H9 (cell line): ENCODE results near the gene NUDT22. TPM values are rescaled to one million over a fixed set of nuclear protein-coding genes. Genes with fewer than 3 reads are reported as not detected.

Experiments
- DNase-seq: peaks from one replicate; pipeline ENCODE4 v3.0.0-alpha.2; 2017
- H2AFZ ChIP-seq: one replicate; pipeline ENCODE4 v1.6.1; 2013; ENCODE audit warnings: mild to moderate bottlenecking, low read length, control low read depth, moderate library complexity
- H2AK5ac ChIP-seq: 2 replicates; pipeline ENCODE4 v1.6.1; 2013; ENCODE audit warnings: low read length, control low read depth, mixed read lengths; ENCODE audit not compliant: insufficient read length
- H2BK120ac ChIP-seq: one replicate; pipeline ENCODE4 v1.6.1; 2013; ENCODE audit warnings: low read depth, mild to moderate bottlenecking, low read length, control low read depth, inconsistent platforms; ENCODE audit not compliant: poor library complexity, severe bottlenecking
- H2BK12ac ChIP-seq: 2 replicates; pipeline ENCODE4 v1.6.1; 2013; ENCODE audit warnings: low read length, control low read depth, mixed read lengths, low read depth; ENCODE audit not compliant: insufficient read length
- H2BK15ac ChIP-seq: 2 replicates; pipeline ENCODE4 v1.6.1; 2013; ENCODE audit warnings: low read depth, low read length, control low read depth
- H2BK20ac ChIP-seq: one replicate; pipeline ENCODE4 v1.6.1; 2013; ENCODE audit warnings: low read depth, mild to moderate bottlenecking, low read length, control low read depth, inconsistent platforms; ENCODE audit not compliant: poor library complexity, severe bottlenecking
- H2BK5ac ChIP-seq: 2 replicates; pipeline ENCODE4 v1.6.1; 2013; ENCODE audit warnings: low read length, control low read depth, mixed read lengths; ENCODE audit not compliant: insufficient read length
- H3K14ac ChIP-seq: 2 replicates; pipeline ENCODE4 v1.6.1; 2013; ENCODE audit warnings: low read length, control low read depth; ENCODE audit not compliant: insufficient read depth
- H3K18ac ChIP-seq: 2 replicates; pipeline ENCODE4 v1.6.1; 2013; ENCODE audit warnings: low read depth, mild to moderate bottlenecking, mixed read lengths, low read length, control low read depth; ENCODE audit not compliant: insufficient read length
- H3K23ac ChIP-seq: 2 replicates; pipeline ENCODE4 v1.6.1; 2013; ENCODE audit warnings: low read length, control low read depth, mixed read lengths, low read depth; ENCODE audit not compliant: insufficient read length
- H3K23me2 ChIP-seq: 2 replicates; pipeline ENCODE4 v1.6.1; 2013; ENCODE audit warnings: low read depth, mild to moderate bottlenecking, mixed read lengths, low read length, control low read depth; ENCODE audit not compliant: insufficient read length, poor library complexity, severe bottlenecking
- H3K27ac ChIP-seq: 2 replicates; pipeline ENCODE4 v1.5.1; 2013; ENCODE audit warnings: low read length, control low read depth, mixed read lengths, low read depth; ENCODE audit not compliant: insufficient read length
- H3K27me3 ChIP-seq: 2 replicates; pipeline ENCODE4 v1.6.1; 2013; ENCODE audit warnings: low read length, control low read depth, inconsistent platforms; ENCODE audit not compliant: insufficient read depth
- H3K4ac ChIP-seq: 2 replicates; pipeline ENCODE4 v1.6.1; 2013; ENCODE audit warnings: low read depth, mild to moderate bottlenecking, control low read depth, inconsistent platforms, low read length, moderate library complexity
- H3K4me1 ChIP-seq: 2 replicates; pipeline ENCODE4 v1.6.1; 2013; ENCODE audit warnings: low read length, control low read depth, inconsistent platforms; ENCODE audit not compliant: insufficient read depth
- H3K4me2 ChIP-seq: 2 replicates; pipeline ENCODE4 v1.6.1; 2013; ENCODE audit warnings: low read length, control low read depth, mixed read lengths; ENCODE audit not compliant: insufficient read length, insufficient read depth
- H3K56ac ChIP-seq: 2 replicates; pipeline ENCODE4 v1.6.1; 2013; ENCODE audit warnings: low read depth, mild to moderate bottlenecking, mixed read lengths, low read length, control low read depth; ENCODE audit not compliant: insufficient read length
- H3K79me1 ChIP-seq: 2 replicates; pipeline ENCODE4 v1.6.1; 2013; ENCODE audit warnings: low read depth, mild to moderate bottlenecking, moderate library complexity, low read length, control low read depth, inconsistent platforms; ENCODE audit not compliant: insufficient read depth, poor library complexity, severe bottlenecking
- H3K79me2 ChIP-seq: 2 replicates; pipeline ENCODE4 v1.6.1; 2013; ENCODE audit warnings: low read length, control low read depth, inconsistent platforms; ENCODE audit not compliant: insufficient read depth
- H3K9ac ChIP-seq: 2 replicates; pipeline ENCODE4 v1.6.1; 2013; ENCODE audit warnings: low read length, control low read depth, mixed read lengths; ENCODE audit not compliant: insufficient read length; ENCODE audit errors: extremely low read depth
- H3K9me3 ChIP-seq: one replicate; pipeline ENCODE4 v1.6.1; 2013; ENCODE audit warnings: low read depth, low read length, inconsistent platforms; ENCODE audit not compliant: control insufficient read depth
- H3T11ph ChIP-seq: one replicate; pipeline ENCODE4 v1.6.1; 2013; ENCODE audit warnings: mild to moderate bottlenecking, low read length, control low read depth, inconsistent platforms
- H4K20me1 ChIP-seq: one replicate; pipeline ENCODE4 v1.6.1; 2013; ENCODE audit not compliant: control insufficient read depth, insufficient read length, insufficient read depth
- H4K5ac ChIP-seq: 2 replicates; pipeline ENCODE4 v1.6.1; 2013; ENCODE audit warnings: low read depth, mild to moderate bottlenecking, mixed read lengths, low read length, control low read depth; ENCODE audit not compliant: insufficient read length
- H4K8ac ChIP-seq: replicated peaks from 2 replicates; pipeline ENCODE4 v1.6.1; 2013; ENCODE audit warnings: low read length, control low read depth, mixed read lengths, low read depth; ENCODE audit not compliant: insufficient read length
- H4K91ac ChIP-seq: 2 replicates; pipeline ENCODE4 v1.6.1; 2013; ENCODE audit warnings: low read depth, mild to moderate bottlenecking, moderate library complexity, mixed read lengths, low read length, control low read depth; ENCODE audit not compliant: insufficient read length
- H3K27ac Mint-ChIP-seq, 3 experiments: 2 replicates in 2 of 3; 3 replicates in 1 of 3; pipeline ENCODE4 v1.8.0; 2020 to 2021; ENCODE audit warnings: mixed read lengths in 3 of 3, mild to moderate bottlenecking in 1 of 3, moderate library complexity in 1 of 3
- H3K27me3 Mint-ChIP-seq: 2 replicates; pipeline ENCODE4 v1.8.0; 2021; ENCODE audit warnings: low read depth, mild to moderate bottlenecking, moderate library complexity, mixed read lengths
- H3K36me3 Mint-ChIP-seq, 3 experiments: 2 replicates in 2 of 3; 3 replicates in 1 of 3; pipeline ENCODE4 v1.8.0; 2020 to 2021; ENCODE audit warnings: low read depth in 3 of 3, mixed read lengths in 3 of 3; ENCODE audit not compliant: insufficient read depth in 1 of 3
- H3K4me1 Mint-ChIP-seq, 2 experiments: 2 replicates each; pipeline ENCODE4 v1.8.0; 2020; ENCODE audit warnings: mixed read lengths in 2 of 2
- H3K4me3 Mint-ChIP-seq, 2 experiments: 2 replicates in 1 of 2; 3 replicates in 1 of 2; pipeline ENCODE4 v1.8.0; 2020 to 2021; ENCODE audit warnings: mild to moderate bottlenecking in 2 of 2, mixed read lengths in 2 of 2, moderate library complexity in 1 of 2
- H3K9me3 Mint-ChIP-seq, 2 experiments: 2 replicates in 1 of 2; 3 replicates in 1 of 2; pipeline ENCODE4 v1.8.0; 2020; ENCODE audit warnings: mild to moderate bottlenecking in 2 of 2, mixed read lengths in 2 of 2, moderate library complexity in 1 of 2
- WGBS: extraction: QIAGEN DNeasy Blood & Tissue Kit; methylation state at CpG from one replicate; pipeline ENCODE4 v1.1.7; 2013; ENCODE audit warnings: missing lambda C conversion rate, low lambda C conversion rate, mixed read lengths; ENCODE audit not compliant: insufficient read length; ENCODE audit errors: extremely low coverage; 5-methylcytosine and 5-hydroxymethylcytosine counted together
- total RNA-seq: library from RNA; stranded (reverse); gene quantifications from 2 replicates; pipeline ENCODE4 v1.2.1, GENCODE V29; 2021
- TF ChIP-seq, protein P1 (sequence below): fragments of 200-600 bp; sonication (generic); conservative IDR thresholded peaks from 3 replicates; pipeline ENCODE4 v1.8.0; 2021; ENCODE audit warnings: antibody characterized with exemption, mild to moderate bottlenecking

Gene NUDT22
- total RNA-seq, 1 experiment from 2014 or later: 39.6 TPM

- Histone ChIP-seq H3T11ph (no peak overlapping the region), H2AFZ (no peak overlapping the region), H4K5ac (no peak overlapping the region), H3K9ac (no peak overlapping the region), H3K27ac (no peak overlapping the region), H3K56ac (no peak overlapping the region), H2BK12ac (no peak overlapping the region), H4K20me1 (no peaks in the 10 kb centered on the region), H3K79me2 (no peaks in the 10 kb centered on the region), H2BK5ac (no peak overlapping the region), H3K4me1 (no peaks in the 10 kb centered on the region), H3K4ac (no peak overlapping the region), H3K79me1 (no peaks in the 10 kb centered on the region), H3K4me2 (no peak overlapping the region), H3K14ac (no peak overlapping the region), H2BK20ac (no peak overlapping the region), H2BK15ac (no peak overlapping the region), H3K23me2 (no peaks in the 10 kb centered on the region), H4K8ac (no peak overlapping the region), H3K27me3 (no peaks in the 10 kb centered on the region), H3K9me3 (no peaks in the 10 kb centered on the region), H4K91ac (no peak overlapping the region), H2AK5ac (no peak overlapping the region), H3K23ac (no peak overlapping the region), H2BK120ac (no peak overlapping the region), H3K18ac (no peak overlapping the region)
- Mint-ChIP-seq H3K36me3 (peaks cover 47 to 83% (median 68%) of the 10 kb centered on the region in 3 experiments), H3K27me3 (no peaks in the 10 kb centered on the region), H3K27ac (peak overlapping the region in 1 of 3 experiments; percentile 13; a peak in 1 of 7 replicates), H3K9me3 (no peaks in the 10 kb centered on the region), H3K4me3 (no peak overlapping the region), H3K4me1 (peaks cover 0 to 8% of the 10 kb centered on the region in 2 experiments; a peak in 3 of 4 replicates)
- no peak for DNase-seq
- TF ChIP-seq, protein P1, sequence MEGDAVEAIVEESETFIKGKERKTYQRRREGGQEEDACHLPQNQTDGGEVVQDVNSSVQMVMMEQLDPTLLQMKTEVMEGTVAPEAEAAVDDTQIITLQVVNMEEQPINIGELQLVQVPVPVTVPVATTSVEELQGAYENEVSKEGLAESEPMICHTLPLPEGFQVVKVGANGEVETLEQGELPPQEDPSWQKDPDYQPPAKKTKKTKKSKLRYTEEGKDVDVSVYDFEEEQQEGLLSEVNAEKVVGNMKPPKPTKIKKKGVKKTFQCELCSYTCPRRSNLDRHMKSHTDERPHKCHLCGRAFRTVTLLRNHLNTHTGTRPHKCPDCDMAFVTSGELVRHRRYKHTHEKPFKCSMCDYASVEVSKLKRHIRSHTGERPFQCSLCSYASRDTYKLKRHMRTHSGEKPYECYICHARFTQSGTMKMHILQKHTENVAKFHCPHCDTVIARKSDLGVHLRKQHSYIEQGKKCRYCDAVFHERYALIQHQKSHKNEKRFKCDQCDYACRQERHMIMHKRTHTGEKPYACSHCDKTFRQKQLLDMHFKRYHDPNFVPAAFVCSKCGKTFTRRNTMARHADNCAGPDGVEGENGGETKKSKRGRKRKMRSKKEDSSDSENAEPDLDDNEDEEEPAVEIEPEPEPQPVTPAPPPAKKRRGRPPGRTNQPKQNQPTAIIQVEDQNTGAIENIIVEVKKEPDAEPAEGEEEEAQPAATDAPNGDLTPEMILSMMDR: no peak
- no CpG with 5 or more reads among the region's 6 CpGs for WGBS
These were observed 34.2 kb downstream of the NUDT22 start for GRCh38 chr11:64260147-64260708.
